ENCODE results near the gene MYOD1.

DNA sequence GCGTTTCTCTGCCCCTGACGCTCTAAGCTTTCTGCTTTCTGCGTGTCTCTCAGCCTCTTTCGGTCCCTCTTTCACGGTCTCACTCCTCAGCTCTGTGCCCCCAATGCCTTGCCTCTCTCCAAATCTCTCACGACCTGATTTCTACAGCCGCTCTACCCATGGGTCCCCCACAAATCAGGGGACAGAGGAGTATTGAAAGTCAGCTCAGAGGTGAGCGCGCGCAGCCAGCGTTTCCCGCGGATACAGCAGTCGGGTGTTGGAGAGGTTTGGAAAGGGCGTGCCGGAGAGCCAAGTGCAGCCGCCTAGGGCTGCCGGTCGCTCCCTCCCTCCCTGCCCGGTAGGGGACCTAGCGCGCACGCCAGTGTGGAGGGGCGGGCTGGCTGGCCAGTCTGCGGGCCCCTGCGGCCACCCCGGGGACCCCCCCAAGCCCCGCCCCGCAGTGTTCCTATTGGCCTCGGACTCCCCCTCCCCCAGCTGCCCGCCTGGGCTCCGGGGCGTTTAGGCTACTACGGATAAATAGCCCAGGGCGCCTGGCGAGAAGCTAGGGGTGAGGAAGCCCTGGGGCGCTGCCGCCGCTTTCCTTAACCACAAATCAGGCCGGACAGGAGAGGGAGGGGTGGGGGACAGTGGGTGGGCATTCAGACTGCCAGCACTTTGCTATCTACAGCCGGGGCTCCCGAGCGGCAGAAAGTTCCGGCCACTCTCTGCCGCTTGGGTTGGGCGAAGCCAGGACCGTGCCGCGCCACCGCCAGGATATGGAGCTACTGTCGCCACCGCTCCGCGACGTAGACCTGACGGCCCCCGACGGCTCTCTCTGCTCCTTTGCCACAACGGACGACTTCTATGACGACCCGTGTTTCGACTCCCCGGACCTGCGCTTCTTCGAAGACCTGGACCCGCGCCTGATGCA lies at the start of gene MYOD1:
- TF ChIP-seq TCF7L2 (IDR thresholded peaks at IDR 0.05; ENCODE audit: low read depth, low read length) (no peak), POLR2AphosphoS5 (IDR thresholded peaks at IDR 0.05; ENCODE audit: low read depth, low read length) (no peak)
- TF ChIP-seq, protein P1, sequence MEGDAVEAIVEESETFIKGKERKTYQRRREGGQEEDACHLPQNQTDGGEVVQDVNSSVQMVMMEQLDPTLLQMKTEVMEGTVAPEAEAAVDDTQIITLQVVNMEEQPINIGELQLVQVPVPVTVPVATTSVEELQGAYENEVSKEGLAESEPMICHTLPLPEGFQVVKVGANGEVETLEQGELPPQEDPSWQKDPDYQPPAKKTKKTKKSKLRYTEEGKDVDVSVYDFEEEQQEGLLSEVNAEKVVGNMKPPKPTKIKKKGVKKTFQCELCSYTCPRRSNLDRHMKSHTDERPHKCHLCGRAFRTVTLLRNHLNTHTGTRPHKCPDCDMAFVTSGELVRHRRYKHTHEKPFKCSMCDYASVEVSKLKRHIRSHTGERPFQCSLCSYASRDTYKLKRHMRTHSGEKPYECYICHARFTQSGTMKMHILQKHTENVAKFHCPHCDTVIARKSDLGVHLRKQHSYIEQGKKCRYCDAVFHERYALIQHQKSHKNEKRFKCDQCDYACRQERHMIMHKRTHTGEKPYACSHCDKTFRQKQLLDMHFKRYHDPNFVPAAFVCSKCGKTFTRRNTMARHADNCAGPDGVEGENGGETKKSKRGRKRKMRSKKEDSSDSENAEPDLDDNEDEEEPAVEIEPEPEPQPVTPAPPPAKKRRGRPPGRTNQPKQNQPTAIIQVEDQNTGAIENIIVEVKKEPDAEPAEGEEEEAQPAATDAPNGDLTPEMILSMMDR (IDR thresholded peaks at IDR 0.05): no peak

All from Panc1 (cell line).